HG02943 (cell line): Measurements from ENCODE around the gene PIP5KL1.

ENCODE experiments used
- ATAC-seq: cut with Tn5 transposase; IDR thresholded peaks from one replicate; pipeline ENCODE4 v1.9.1; 2021; ENCODE audit warnings: mild to moderate bottlenecking, low read depth, moderate library complexity; ENCODE audit not compliant: unreplicated experiment

The PIP5KL1 gene

GRCh38 chr9:127968700-127969383, 38.3 kb upstream of the PIP5KL1 start:
- no peak for ATAC-seq

GRCh38 chr9:127968042-127968441, 37.5 kb upstream of the PIP5KL1 start:
- no peak for ATAC-seq

GRCh38 chr9:127967151-127967809, 36.7 kb upstream of the PIP5KL1 start:
- no peak for ATAC-seq

DNA sequence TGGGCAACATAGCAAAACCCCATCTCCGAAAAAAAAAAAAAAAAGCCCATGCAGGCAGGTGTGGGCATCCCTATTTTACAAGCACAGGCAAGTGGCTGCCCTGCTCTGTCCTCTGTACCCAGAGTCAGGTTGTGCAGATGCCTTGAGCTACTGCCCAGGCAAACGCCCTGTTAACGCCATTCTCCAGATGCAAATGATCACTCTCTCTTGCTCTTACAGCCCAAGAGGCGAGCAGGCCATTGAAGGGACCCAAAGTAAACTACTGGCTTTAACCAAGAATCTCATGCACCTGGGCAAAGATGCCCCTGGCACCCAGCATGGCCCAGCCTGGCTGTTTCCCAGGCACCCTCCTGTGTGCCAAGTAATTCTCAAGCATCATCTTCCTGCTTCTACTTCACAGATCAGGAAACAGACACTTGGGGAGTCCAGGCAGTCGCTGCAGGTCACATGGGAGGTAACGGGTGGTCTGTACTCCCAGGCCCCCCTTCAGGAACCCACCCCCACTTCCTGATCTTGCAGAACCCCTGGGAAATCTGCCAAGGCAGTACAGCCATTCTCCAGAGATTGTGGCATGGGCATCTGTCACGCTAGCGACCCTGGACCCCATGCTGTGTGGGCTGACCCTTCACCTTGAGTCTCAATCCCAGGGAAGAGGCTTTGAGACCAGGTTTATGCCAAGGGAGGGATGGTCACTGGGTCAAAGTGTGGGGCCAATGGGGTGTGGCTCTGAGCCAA, 36.0 kb upstream of the PIP5KL1 start:
- no peak for ATAC-seq

DNA sequence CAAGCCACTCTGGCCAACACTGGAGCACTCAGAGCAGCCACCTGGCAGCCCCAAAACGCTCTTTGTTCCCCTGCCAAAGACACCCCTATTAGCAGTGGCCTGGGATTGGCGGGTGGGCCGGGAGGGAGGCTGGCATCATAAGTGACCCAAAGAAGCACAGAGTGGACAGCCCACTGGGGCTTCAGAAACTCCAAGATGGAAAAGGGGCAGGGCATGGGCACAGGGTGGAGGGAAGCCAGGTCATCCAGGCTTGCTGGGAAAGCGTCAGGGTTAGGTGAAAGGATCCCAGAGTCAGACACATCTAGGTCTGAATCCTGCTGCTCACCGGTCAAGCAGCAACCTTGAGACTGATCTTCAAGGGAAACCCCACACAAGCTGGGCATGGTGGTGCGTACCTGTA, 35.4 kb upstream of the PIP5KL1 start:
- no peak for ATAC-seq

GRCh38 chr9:127963359-127964064, 32.9 kb upstream of the PIP5KL1 start:
- no peak for ATAC-seq

DNA sequence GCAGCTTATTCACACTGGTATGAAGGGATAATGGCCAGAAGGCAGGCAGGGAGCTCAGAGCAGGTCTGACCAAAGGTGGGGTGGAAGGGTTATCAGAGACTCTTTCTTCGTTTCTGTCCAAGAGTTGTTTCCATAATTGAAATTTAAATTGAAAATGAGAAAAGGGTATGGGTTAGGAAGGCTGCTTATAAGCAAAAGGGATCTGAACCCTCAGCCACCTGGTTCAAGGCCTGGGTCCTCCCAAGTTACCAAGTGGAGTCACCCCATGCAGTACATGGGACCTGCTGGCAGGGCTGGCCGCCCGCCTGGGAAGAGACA, 32.4 kb upstream of the PIP5KL1 start:
- no peak for ATAC-seq

- no peak for ATAC-seq
These were observed 31.7 kb upstream of the PIP5KL1 start for GRCh38 chr9:127962278-127962677.

DNA sequence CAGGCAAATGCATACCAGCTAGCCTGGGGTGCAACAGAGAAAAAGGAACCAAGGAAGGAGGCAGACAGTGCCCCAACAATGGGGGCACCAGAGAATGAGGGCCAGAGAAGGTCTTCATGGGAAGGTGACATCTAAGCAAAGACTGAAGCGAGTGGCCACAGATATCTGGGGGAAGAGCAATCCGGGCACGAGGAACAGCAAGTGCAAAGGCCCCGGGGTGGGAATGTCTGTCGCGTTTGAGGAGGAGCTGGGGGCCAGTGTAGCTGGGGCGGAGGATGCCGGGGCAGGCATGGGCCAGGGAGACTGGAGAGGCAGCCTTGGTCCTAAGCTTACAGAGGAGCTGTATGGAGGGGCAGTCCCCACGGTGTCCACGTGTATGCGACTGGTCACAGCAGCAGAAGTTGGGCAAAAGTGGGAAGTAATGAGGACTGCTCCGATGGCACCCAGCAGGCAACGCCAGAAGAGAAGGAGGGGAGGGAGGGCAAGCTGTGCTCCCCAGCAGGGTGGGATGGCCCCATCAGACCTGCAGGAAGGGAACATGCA, 31.1 kb upstream of the PIP5KL1 start:
- ATAC-seq, result no peak

DNA sequence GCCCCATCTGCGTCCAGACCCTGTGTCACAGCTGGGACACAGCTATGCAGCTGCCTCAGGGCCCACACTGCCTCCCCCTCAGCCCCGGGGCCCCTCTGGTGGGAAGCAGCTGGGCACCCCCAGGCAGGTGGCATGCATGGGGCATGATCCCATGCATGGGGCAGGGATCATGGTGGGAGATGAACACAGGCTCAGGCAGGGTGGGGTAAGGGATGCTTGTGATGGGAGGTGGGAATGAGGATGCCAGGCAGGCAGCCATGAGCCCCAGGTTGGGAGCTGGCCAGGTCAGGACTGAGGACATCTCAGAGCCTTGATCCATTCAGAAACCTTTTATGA, 30.5 kb upstream of the PIP5KL1 start:
- ATAC-seq, result no peak

DNA sequence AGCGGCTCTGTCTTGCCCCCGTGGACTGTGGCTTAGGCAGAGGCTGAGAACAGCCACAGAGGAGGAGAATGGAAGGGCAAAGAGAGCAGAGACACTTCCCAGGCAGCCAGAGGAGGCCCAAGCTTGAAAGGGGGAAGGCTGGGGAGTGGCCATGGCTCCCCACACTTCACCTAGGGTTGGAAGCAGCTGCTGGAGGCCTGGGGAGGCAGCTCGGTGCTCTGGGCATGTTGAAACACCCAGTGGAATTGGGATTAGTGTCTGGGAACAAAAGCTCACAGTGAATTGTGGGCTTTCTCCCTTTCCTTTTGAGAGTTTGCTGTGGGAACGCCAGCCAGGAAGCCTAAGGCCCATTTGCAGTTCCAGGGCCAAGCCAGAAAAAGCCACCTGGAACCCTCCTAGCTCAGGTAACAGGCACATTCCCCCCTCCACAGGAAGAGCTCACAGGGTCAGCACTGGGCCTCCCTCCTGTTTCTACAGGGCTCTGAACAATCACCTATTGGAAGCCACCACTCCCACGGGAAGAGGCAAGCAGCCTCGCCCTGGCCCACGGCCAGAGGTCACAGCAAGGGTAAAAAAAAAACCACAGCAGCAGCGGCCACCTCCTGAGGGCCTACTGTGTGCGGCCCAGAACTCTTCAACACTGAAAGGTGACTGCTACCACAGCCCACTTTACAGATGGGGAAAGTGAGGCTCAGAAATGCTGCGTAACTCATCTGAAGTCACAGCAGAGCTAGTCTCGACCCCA, 30.0 kb upstream of the PIP5KL1 start:
- ATAC-seq, result no peak

DNA sequence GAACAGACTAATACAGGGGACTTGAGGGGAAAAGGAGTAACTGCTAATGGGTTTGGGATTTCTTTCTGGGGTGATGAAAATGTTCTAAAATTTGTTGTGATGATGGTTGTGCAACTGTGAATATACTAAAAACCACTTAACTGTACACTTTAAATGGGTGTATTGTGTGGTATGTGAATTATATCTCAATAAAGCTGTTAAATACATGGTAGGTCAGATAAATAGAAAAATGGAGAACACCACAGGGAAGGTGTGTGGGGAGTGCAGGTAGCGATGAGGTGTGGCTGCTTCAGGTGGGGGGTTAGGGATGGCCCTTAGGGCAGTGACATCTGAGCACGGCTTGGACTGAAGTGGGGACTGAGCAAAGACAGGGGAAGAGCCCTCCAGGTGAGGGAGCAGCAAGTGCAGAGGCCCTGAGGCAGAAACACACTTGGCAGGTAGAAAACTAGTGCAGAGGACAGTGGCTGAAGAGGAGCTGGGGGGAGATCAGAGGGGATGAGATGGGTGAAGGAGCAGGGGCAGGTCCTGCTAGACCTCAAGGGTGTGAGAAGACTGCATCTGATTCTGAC, 29.3 kb upstream of the PIP5KL1 start:
- no peak for ATAC-seq

- ATAC-seq, result no peak
These were observed 28.8 kb upstream of the PIP5KL1 start for GRCh38 chr9:127959398-127959797.

DNA sequence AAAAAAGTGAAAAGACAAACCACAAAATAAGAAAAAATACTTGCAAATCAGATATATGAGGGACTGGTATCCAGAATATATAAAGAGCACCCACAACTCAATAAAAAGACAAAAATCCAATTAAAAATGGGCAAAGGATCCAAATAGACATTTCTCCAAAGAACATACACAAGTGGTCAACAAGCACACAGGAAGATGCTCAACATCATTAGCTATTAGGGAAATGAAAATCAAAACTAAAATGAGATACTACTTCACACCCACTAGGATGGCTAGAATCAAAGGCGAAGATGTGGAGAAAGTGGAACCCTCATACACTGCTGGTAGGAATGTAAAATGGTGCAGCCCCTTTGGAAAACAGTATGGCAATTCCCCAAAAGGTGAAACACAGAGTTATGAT, 28.2 kb upstream of the PIP5KL1 start:
- no peak for ATAC-seq

DNA sequence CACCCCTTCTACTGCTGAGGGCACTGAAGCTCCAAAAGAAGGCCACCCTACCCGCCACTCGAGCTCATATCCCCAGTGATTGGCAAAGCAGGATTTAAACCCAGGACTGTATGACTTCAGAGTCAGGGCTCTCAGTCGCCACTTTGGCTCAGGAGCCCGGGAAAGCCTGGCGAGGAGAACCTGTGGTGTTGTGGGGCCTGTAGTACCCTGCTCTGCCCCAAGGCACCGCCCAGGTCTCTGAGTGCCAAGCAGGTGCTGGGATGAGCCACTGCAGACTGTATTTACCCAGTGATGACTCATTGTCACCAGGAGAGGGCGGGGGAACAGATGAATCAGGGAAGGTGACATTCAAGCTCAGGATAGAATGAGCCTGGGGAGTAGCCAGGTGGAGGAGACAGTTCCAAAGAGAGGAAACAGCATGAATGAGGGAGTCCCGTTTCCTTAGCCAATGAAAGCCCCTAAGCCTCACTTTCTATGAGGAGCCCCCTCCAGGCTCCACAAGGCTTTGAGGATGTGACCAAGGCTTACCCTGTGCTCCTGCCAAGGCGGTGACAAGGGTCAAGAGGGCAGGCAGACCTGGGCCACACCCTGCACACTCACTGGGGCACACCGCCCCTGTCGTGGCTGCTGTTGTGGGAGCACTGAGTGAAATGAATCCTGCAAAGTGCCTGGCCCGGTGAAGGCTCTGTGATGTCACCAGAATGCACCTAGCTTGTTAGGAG, 24.9 kb upstream of the PIP5KL1 start:
- no peak for ATAC-seq

GRCh38 chr9:127954831-127955293, 24.3 kb upstream of the PIP5KL1 start:
- ATAC-seq, result no peak

- ATAC-seq, result no peak
These were observed 23.4 kb upstream of the PIP5KL1 start for GRCh38 chr9:127953768-127954505.

- no peak for ATAC-seq
These were observed 22.6 kb upstream of the PIP5KL1 start for GRCh38 chr9:127953154-127953553.
